Measurements from ENCODE around the gene IGFBP3.

Gene IGFBP3

DNA sequence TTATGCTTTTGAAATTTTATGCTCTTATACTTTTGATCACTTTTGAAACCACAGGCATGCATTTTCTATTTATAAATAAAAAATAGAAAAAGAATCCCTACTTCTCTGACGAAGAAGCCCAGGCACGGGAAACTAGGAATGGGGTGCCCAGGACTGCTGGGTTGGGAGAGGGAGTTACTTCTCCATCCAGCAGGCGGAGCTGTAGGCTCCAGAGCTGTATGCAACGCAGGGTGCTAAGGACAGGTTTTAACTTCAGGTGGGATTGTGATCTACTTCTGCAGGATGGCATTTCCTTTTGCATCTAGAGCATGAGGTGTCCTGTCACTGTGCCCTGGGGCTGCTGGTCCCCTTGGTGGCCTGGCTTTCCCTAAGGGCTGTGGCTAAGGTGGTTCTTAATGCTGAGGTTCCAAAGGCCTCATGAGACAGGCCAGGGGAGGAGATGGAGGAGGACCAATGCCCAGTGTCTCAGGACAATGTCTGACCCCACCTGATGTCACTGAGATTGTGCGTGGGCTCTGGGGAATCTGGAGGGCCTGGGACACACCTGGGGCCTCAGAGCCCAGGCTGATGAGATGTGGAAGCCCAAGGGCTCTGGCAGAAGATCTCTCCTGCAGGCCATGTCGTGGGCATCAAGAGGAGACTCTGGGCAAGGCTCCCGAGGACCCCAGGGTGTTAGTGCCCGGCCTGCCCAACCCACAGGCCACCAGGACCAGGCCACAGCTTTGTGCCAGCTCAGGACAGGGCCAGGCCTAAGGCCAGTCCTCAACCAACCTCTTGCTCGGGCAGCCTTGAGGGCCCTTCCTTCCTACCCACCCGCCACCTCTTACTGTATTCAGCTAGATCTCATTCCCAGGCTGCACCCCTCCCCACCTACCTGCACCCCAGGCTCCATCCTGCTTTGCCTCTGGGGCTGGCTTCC lies 48.7 kb downstream of the IGFBP3 start:
- no peak for DNase-seq

DNA sequence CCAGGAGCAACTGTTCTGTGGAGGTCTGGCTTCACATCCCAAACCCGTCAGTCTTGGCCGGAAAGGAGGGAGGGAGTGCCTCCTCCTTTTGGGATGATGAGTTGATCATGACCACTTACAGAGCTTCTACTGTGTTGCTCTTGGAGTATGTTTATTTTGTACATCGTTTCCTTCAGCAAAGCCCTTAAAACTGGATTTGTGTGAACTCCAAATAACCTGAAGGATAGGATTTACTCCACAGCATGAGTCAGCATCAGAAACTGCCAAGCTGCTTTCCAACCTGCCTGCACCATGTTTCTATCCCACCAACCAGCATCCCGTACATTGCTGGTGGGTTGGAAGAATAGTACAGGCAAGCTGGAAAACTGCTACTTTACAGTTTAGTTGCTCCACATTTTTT lies 51.6 kb downstream of the IGFBP3 start:
- DNase-seq = no peak

- DNase-seq = no peak
Observed at GRCh38 chr7:45867471-45867870, 53.6 kb downstream of the IGFBP3 start.

GRCh38 chr7:45865594-45866410 lies 55.3 kb downstream of the IGFBP3 start:
- DNase-seq = no peak

- DNase-seq = no peak
Observed at GRCh38 chr7:45863715-45864114, 57.4 kb downstream of the IGFBP3 start.
